K562 (cell line): ENCODE results near the gene WNK1. TPM values are rescaled to one million over a fixed set of nuclear protein-coding genes. Genes with fewer than 3 reads are reported as not detected.

Source experiments
- ASH1L ChIP-seq: fragments of 450-650 bp; IDR thresholded peaks from 2 replicates; pipeline ENCODE4 v1.6.1; 2018; ENCODE audit warnings: borderline replicate concordance, mild to moderate bottlenecking, low read depth; ENCODE audit not compliant: partially characterized antibody
- CCNT2 ChIP-seq: IDR thresholded peaks from 2 replicates; pipeline ENCODE4 v1.6.1; 2011; ENCODE audit warnings: borderline replicate concordance, low read depth, mild to moderate bottlenecking, moderate library complexity, mixed read lengths, low read length; ENCODE audit not compliant: insufficient read length; ENCODE audit errors: extremely low read depth
- L3MBTL2 ChIP-seq: fragments of 450-650 bp; IDR thresholded peaks from 2 replicates; pipeline ENCODE4 v1.6.1; 2016; ENCODE audit warnings: mild to moderate bottlenecking, moderate library complexity
- MIER1 ChIP-seq: fragments of 450-650 bp; IDR thresholded peaks from 2 replicates; pipeline ENCODE4 v1.6.1; 2016; ENCODE audit warnings: antibody characterized with exemption, mild to moderate bottlenecking, low read depth
- NCOA2 ChIP-seq, 2 experiments: fragments of 450-650 bp; IDR thresholded peaks; 2 replicates each; pipeline ENCODE4 v1.6.1; 2018; ENCODE audit warnings: mild to moderate bottlenecking in 2 of 2, moderate library complexity in 1 of 2; ENCODE audit not compliant: partially characterized antibody in 2 of 2
- NELFE ChIP-seq: IDR thresholded peaks from 2 replicates; pipeline ENCODE4 v1.6.1; 2011; ENCODE audit warnings: mild to moderate bottlenecking; ENCODE audit not compliant: insufficient read depth, insufficient read length
- POLR2A ChIP-seq: fragments of 450-650 bp; conservative IDR thresholded peaks from 2 replicates; pipeline ENCODE4 v1.6.1; 2016
- PRPF4 ChIP-seq: fragments of 200-400 bp; formaldehyde crosslinking; IDR thresholded peaks from one replicate; pipeline ENCODE4 v1.6.1; 2017; ENCODE audit warnings: low read length, low read depth, mild to moderate bottlenecking; ENCODE audit not compliant: insufficient read depth, poor library complexity, severe bottlenecking
- ZBED1 ChIP-seq: IDR thresholded peaks from 2 replicates; pipeline ENCODE4 v1.6.1; 2014
- ZNF561 ChIP-seq: fragments of 450-650 bp; formaldehyde crosslinking; conservative IDR thresholded peaks from 2 replicates; pipeline ENCODE4 v1.4.0; 2020; ENCODE audit warnings: mild to moderate bottlenecking, moderate library complexity
- polyA plus RNA-seq, 8 experiments: library from polyadenylated mRNA; depleted of rRNA in 4 of 8; stranded (reverse) in 5 of 8; unstranded in 3 of 8; fragments of >200 nt; fragmentation: Nextera tagmentation in 2 of 8; fragmentation: Illumina TruSeq in 1 of 8; extraction: Ambion mirVana in 2 of 8; extraction: Trizol in 1 of 8; gene quantifications; 2 replicates each; pipeline versions ENCODE4 v1.2.1 to v1.2.3, GENCODE V29; 2011 to 2014; ENCODE audit warnings: inconsistent platforms in 1 of 8, missing spikeins in 1 of 8
- total RNA-seq, 7 experiments: library from RNA; depleted of rRNA in 6 of 7; stranded (reverse); fragments of >200 nt in 6 of 7; fragmentation: Illumina TruSeq in 2 of 7; extraction: Trizol in 2 of 7; gene quantifications; 2 replicates each; pipeline versions ENCODE4 v1.2.1 to v1.2.3, GENCODE V29; 2011 to 2021; ENCODE audit warnings: low replicate concordance in 1 of 7
- TF ChIP-seq, protein P1 (sequence below), 2 experiments: fragments of 200-800 bp in 1 of 2; sonication (Bioruptor generic) in 1 of 2; sonication (generic) in 1 of 2; formaldehyde crosslinking in 1 of 2; IDR thresholded peaks in 1 of 2; conservative IDR thresholded peaks in 1 of 2; 2 replicates each; pipeline versions ENCODE4 v1.5.0 to v1.6.1; 2016 to 2020; ENCODE audit warnings: missing compliant biosample characterization in 1 of 2, missing genetic modification characterization in 1 of 2, missing genetic modification reagents in 1 of 2
- TF ChIP-seq, protein P2 (sequence below), 2 experiments: fragments of 450-650 bp; formaldehyde crosslinking in 1 of 2; IDR thresholded peaks; 2 replicates each; pipeline versions ENCODE4 v1.4.0 to v1.6.1; 2014 to 2020; ENCODE audit warnings: mild to moderate bottlenecking in 2 of 2, borderline replicate concordance in 1 of 2, low read depth in 1 of 2
- TF ChIP-seq, protein P3 (sequence below): fragments of 250-450 bp; sonication (Bioruptor Pico); IDR thresholded peaks from 2 replicates; pipeline ENCODE4 v1.5.0; 2021; ENCODE audit warnings: mild to moderate bottlenecking, moderate library complexity

The WNK1 gene
- total and polyA plus RNA-seq, 9 of the 15 experiments (the other 6 are each of a cell fraction or from before 2014, with no cell fraction given), result 4.3 to 73.9 (median 31.0) TPM

- TF ChIP-seq, protein P1, sequence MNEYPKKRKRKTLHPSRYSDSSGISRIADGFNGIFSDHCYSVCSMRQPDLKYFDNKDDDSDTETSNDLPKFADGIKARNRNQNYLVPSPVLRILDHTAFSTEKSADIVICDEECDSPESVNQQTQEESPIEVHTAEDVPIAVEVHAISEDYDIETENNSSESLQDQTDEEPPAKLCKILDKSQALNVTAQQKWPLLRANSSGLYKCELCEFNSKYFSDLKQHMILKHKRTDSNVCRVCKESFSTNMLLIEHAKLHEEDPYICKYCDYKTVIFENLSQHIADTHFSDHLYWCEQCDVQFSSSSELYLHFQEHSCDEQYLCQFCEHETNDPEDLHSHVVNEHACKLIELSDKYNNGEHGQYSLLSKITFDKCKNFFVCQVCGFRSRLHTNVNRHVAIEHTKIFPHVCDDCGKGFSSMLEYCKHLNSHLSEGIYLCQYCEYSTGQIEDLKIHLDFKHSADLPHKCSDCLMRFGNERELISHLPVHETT (CRISPR knock-in tag; conservative IDR thresholded peaks at IDR 0.05 in 1 of 2, IDR thresholded peaks at IDR 0.05 in 1 of 2), result peak in 1 of 2 experiments; percentile 80; a peak in 1 of 4 replicates
- TF ChIP-seq, protein P2, sequence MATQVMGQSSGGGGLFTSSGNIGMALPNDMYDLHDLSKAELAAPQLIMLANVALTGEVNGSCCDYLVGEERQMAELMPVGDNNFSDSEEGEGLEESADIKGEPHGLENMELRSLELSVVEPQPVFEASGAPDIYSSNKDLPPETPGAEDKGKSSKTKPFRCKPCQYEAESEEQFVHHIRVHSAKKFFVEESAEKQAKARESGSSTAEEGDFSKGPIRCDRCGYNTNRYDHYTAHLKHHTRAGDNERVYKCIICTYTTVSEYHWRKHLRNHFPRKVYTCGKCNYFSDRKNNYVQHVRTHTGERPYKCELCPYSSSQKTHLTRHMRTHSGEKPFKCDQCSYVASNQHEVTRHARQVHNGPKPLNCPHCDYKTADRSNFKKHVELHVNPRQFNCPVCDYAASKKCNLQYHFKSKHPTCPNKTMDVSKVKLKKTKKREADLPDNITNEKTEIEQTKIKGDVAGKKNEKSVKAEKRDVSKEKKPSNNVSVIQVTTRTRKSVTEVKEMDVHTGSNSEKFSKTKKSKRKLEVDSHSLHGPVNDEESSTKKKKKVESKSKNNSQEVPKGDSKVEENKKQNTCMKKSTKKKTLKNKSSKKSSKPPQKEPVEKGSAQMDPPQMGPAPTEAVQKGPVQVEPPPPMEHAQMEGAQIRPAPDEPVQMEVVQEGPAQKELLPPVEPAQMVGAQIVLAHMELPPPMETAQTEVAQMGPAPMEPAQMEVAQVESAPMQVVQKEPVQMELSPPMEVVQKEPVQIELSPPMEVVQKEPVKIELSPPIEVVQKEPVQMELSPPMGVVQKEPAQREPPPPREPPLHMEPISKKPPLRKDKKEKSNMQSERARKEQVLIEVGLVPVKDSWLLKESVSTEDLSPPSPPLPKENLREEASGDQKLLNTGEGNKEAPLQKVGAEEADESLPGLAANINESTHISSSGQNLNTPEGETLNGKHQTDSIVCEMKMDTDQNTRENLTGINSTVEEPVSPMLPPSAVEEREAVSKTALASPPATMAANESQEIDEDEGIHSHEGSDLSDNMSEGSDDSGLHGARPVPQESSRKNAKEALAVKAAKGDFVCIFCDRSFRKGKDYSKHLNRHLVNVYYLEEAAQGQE (IDR thresholded peaks at IDR 0.05; ENCODE audit: borderline replicate concordance), result peak; percentile 77
- TF ChIP-seq, protein P2 (CRISPR knock-in tag; IDR thresholded peaks at IDR 0.05; ENCODE audit: low read depth), result peak; percentile 46; the same call in 1 of the 2 replicates
- TF ChIP-seq ZBED1, result no peak
- no peak for TF ChIP-seq ZNF561 (CRISPR knock-in tag)
- TF ChIP-seq NELFE, result no peak
- TF ChIP-seq POLR2A, result peak; percentile 88
- TF ChIP-seq L3MBTL2, result peak; percentile 46; the same call in 1 of the 2 replicates
- no peak for TF ChIP-seq MIER1
- TF ChIP-seq NCOA2 (IDR thresholded peaks at IDR 0.05; ENCODE audit: partially characterized antibody in 2 of 2), result no peak
- no peak for TF ChIP-seq PRPF4
- TF ChIP-seq, protein P3, sequence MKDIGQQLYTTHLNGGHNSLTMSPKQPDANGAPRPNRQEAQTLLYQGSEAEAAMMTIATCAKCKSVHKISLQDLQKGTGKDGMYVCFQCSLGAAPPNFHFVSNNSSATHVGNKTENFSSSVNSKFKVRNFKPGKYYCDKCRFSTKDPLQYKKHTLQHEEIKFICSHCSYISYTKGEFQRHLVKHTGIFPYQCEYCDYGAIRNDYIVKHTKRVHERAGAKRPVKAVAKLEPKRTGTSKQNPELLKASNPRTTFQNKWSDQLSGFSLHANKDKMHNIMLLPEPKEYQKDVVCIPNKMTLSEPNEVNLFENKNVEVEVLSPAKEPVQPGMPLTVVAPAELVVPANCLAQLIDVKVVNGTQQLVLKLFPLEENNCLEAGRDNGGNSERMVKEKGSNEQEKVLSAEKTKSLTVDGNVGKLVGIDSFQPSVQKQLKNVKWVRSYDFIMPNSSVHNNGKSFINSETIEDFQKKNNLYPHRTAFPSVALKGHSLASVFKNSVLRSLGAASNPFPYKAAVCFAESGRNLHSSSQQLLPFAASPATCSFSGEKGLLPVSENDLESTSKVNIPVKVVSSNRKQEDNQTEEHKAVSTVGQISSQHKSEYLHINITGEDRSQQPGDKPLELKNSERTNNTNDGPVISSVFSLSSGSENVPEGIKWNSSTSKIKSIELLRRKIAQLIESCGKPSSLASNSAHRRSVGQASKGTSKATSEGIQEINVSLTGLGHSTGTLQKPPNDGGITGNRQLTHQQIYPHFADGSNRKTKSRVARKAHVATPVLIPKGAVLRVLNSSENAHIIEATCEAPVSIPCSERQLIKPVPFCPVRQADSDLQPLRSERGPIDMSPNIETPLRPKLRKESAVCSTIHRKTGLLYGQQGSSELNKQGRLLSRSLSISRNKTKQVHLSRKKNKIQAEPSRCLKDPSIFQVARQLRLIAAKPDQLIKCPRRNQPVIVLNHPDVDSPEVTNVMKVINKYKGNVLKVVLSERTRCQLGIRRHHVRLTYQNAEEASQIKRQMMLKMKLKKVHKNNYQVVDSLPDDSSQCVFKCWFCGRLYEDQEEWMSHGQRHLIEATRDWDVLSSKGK, result no peak
- TF ChIP-seq ASH1L, result no peak
- TF ChIP-seq CCNT2, result no peak
Observed at GRCh38 chr12:949453-950191, 197.2 kb downstream of the WNK1 start, which contains the start of gene RAD52 (continued).
